Measurements from ENCODE around the gene TPK1. TPM values are rescaled to one million over a fixed set of nuclear protein-coding genes. Genes with fewer than 3 reads are reported as not detected.

The TPK1 gene
- total RNA-seq, 1 experiment from 2014 or later, result 3.1 TPM

- Histone ChIP-seq H2BK15ac (ENCODE audit: low read depth, low read length) (no peak overlapping the region), H2AFZ (ENCODE audit: low read length) (no peak overlapping the region), H4K20me1 (ENCODE audit: control insufficient read depth, insufficient read depth, insufficient read length) (no peaks in the 10 kb centered on the region), H2BK12ac (ENCODE audit: insufficient read length, low read depth, low read length) (no peak overlapping the region), H3K4me1 (ENCODE audit: insufficient read depth, low read length) (no peaks in the 10 kb centered on the region), H2BK120ac (ENCODE audit: low read depth, low read length, poor library complexity, severe bottlenecking) (no peak overlapping the region), H3K79me2 (ENCODE audit: insufficient read depth, low read length) (no peaks in the 10 kb centered on the region), H4K8ac (replicated peaks; ENCODE audit: insufficient read length, low read depth, low read length) (no peak overlapping the region), H3K9me3 (ENCODE audit: control insufficient read depth, low read depth, low read length) (no peaks in the 10 kb centered on the region), H3K14ac (ENCODE audit: insufficient read depth, low read length) (no peak overlapping the region), H3K18ac (ENCODE audit: insufficient read length, low read depth, low read length) (no peak overlapping the region), H2AK5ac (ENCODE audit: insufficient read length, low read length) (no peak overlapping the region), H3K4me2 (ENCODE audit: insufficient read depth, insufficient read length, low read length) (no peak overlapping the region), H3K79me1 (ENCODE audit: insufficient read depth, low read depth, low read length, poor library complexity, severe bottlenecking) (no peaks in the 10 kb centered on the region), H3K9ac (ENCODE audit: extremely low read depth, insufficient read length, low read length) (no peak overlapping the region), H3K27me3 (ENCODE audit: insufficient read depth, low read length) (no peaks in the 10 kb centered on the region), H3K23me2 (ENCODE audit: insufficient read length, low read depth, low read length, poor library complexity, severe bottlenecking) (no peaks in the 10 kb centered on the region), H2BK20ac (ENCODE audit: low read depth, low read length, poor library complexity, severe bottlenecking) (no peak overlapping the region), H3K56ac (ENCODE audit: insufficient read length, low read depth, low read length) (no peak overlapping the region), H3K4ac (ENCODE audit: low read depth, low read length) (no peak overlapping the region), H3K23ac (ENCODE audit: insufficient read length, low read depth, low read length) (no peak overlapping the region), H2BK5ac (ENCODE audit: insufficient read length, low read length) (no peak overlapping the region), H3T11ph (ENCODE audit: low read length) (no peak overlapping the region), H4K91ac (ENCODE audit: insufficient read length, low read depth, low read length) (no peak overlapping the region), H3K27ac (ENCODE audit: insufficient read length, low read depth, low read length) (no peak overlapping the region), H4K5ac (ENCODE audit: insufficient read length, low read depth, low read length) (no peak overlapping the region)
- no CpG with 5 or more reads among the region's 5 CpGs for WGBS (ENCODE audit: extremely low coverage, insufficient read length, low lambda C conversion rate)
- H3K27me3 Mint-ChIP-seq (ENCODE audit: low read depth), result no peaks in the 10 kb centered on the region
- peaks cover 0 to 2% (median 1%) of the 10 kb centered on the region in 3 experiments; a peak in 2 of 7 replicates for H3K36me3 Mint-ChIP-seq (ENCODE audit: insufficient read depth in 1 of 3, low read depth in 3 of 3)
- peaks cover 0 to 2% of the 10 kb centered on the region in 2 experiments; a peak in 3 of 5 replicates for H3K9me3 Mint-ChIP-seq
- peaks cover 7 to 8% of the 10 kb centered on the region in 2 experiments for H3K4me1 Mint-ChIP-seq
- no peak overlapping the region for H3K27ac Mint-ChIP-seq
- DNase-seq, result no peak
- H3K4me3 Mint-ChIP-seq, result no peak overlapping the region
- TF ChIP-seq, protein P1, sequence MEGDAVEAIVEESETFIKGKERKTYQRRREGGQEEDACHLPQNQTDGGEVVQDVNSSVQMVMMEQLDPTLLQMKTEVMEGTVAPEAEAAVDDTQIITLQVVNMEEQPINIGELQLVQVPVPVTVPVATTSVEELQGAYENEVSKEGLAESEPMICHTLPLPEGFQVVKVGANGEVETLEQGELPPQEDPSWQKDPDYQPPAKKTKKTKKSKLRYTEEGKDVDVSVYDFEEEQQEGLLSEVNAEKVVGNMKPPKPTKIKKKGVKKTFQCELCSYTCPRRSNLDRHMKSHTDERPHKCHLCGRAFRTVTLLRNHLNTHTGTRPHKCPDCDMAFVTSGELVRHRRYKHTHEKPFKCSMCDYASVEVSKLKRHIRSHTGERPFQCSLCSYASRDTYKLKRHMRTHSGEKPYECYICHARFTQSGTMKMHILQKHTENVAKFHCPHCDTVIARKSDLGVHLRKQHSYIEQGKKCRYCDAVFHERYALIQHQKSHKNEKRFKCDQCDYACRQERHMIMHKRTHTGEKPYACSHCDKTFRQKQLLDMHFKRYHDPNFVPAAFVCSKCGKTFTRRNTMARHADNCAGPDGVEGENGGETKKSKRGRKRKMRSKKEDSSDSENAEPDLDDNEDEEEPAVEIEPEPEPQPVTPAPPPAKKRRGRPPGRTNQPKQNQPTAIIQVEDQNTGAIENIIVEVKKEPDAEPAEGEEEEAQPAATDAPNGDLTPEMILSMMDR (conservative IDR thresholded peaks at IDR 0.05), result no peak
These were observed 74.4 kb downstream of the TPK1 start for GRCh38 chr7:144761493-144761892.

Measured in H9 (cell line).